GM23248 (cell line): ENCODE results near the gene CACNA1C. TPM values are rescaled to one million over a fixed set of nuclear protein-coding genes. Genes with fewer than 3 reads are reported as not detected.

Source experiments
- DNase-seq: peaks from one replicate; pipeline ENCODE4 v3.0.0-alpha.2; 2015
- H2AFZ ChIP-seq: fragments of 200-600 bp; sonication (generic); 2 replicates; pipeline ENCODE4 v1.6.1; 2016; ENCODE audit warnings: antibody characterized with exemption
- H3F3A ChIP-seq: fragments of 200-600 bp; sonication (generic); 2 replicates; pipeline ENCODE4 v1.6.1; 2016; ENCODE audit warnings: mild to moderate bottlenecking, antibody characterized with exemption, mixed run types; ENCODE audit not compliant: insufficient read depth
- H3K27ac ChIP-seq: fragments of 200-600 bp; sonication (generic); 2 replicates; pipeline ENCODE4 v1.5.1; 2016; ENCODE audit warnings: mild to moderate bottlenecking
- H3K27me3 ChIP-seq: fragments of 200-600 bp; sonication (generic); replicated peaks from 2 replicates; pipeline ENCODE4 v1.6.1; 2016; ENCODE audit warnings: mild to moderate bottlenecking; ENCODE audit not compliant: insufficient read depth
- H3K36me3 ChIP-seq: fragments of 200-600 bp; sonication (generic); 2 replicates; pipeline ENCODE4 v1.6.1; 2016; ENCODE audit warnings: low read depth, mild to moderate bottlenecking
- H3K4me1 ChIP-seq: fragments of 200-600 bp; sonication (generic); 2 replicates; pipeline ENCODE4 v1.6.1; 2016; ENCODE audit warnings: mild to moderate bottlenecking; ENCODE audit not compliant: insufficient read depth
- H3K4me2 ChIP-seq: fragments of 200-600 bp; sonication (generic); one replicate; pipeline ENCODE4 v1.6.1; 2016; ENCODE audit warnings: mild to moderate bottlenecking; ENCODE audit not compliant: unreplicated experiment
- H3K4me3 ChIP-seq: fragments of 200-600 bp; sonication (generic); 2 replicates; pipeline ENCODE4 v1.5.1; 2016; ENCODE audit warnings: mild to moderate bottlenecking
- H3K79me2 ChIP-seq: fragments of 200-600 bp; sonication (generic); 2 replicates; pipeline ENCODE4 v1.6.1; 2016; ENCODE audit warnings: mild to moderate bottlenecking; ENCODE audit not compliant: insufficient read depth
- H3K9ac ChIP-seq: fragments of 200-600 bp; sonication (generic); 2 replicates; pipeline ENCODE4 v1.6.1; 2016; ENCODE audit warnings: mild to moderate bottlenecking
- H3K9me2 ChIP-seq: fragments of 200-600 bp; sonication (generic); 2 replicates; pipeline ENCODE4 v1.6.1; 2016; ENCODE audit warnings: mixed run types, mild to moderate bottlenecking, moderate library complexity; ENCODE audit not compliant: insufficient read depth
- H3K9me3 ChIP-seq: fragments of 200-600 bp; sonication (generic); one replicate; pipeline ENCODE4 v1.6.1; 2017; ENCODE audit warnings: low read depth
- H4K20me1 ChIP-seq: fragments of 200-600 bp; sonication (generic); 2 replicates; pipeline ENCODE4 v1.6.0; 2016; ENCODE audit not compliant: insufficient read depth
- EZH2 ChIP-seq: fragments of 200-600 bp; sonication (generic); IDR thresholded peaks from 2 replicates; pipeline ENCODE4 v1.6.1; 2018; ENCODE audit warnings: antibody characterized with exemption, mild to moderate bottlenecking; ENCODE audit not compliant: insufficient read depth, poor library complexity, severe bottlenecking
- EZH2phosphoT487 ChIP-seq: fragments of 200-600 bp; sonication (generic); IDR thresholded peaks from 2 replicates; pipeline ENCODE4 v1.6.1; 2018; ENCODE audit warnings: antibody characterized with exemption, moderate library complexity, mild to moderate bottlenecking, low read depth; ENCODE audit not compliant: insufficient read depth
- WGBS, 2 experiments: methylation state at CpG; one replicate each; pipeline ENCODE4 v1.1.6; 2015 to 2017; ENCODE audit warnings: low lambda C conversion rate in 2 of 2, low coverage in 1 of 2; ENCODE audit errors: missing lambda C conversion rate in 2 of 2; 5-methylcytosine and 5-hydroxymethylcytosine counted together
- in situ Hi-C: fragments of 300-500 bp; cut with MboI; formaldehyde crosslinking; loops from 2 replicates; pipeline ENCODE4 v1.15.0; 2020
- polyA plus RNA-seq: library from polyadenylated mRNA; unstranded; fragments of >200 nt; fragmentation: Nextera tagmentation; extraction: Ambion mirVana; gene quantifications from 2 replicates; pipeline ENCODE4 v1.2.1, GENCODE V29; 2016
- total RNA-seq: library from RNA; depleted of rRNA; stranded (reverse); fragments of >200 nt; shearing (Covaris generic); gene quantifications from 2 replicates; pipeline ENCODE4 v1.2.3, GENCODE V29; 2014

Gene CACNA1C
- total and polyA plus RNA-seq, 2 experiments from 2014 or later: 4.9 to 11.5 TPM

- in situ Hi-C loops: no loop called here
- H3K4me1 ChIP-seq: peaks cover 22% of the 10 kb centered on the region
- peaks cover 27% of the 10 kb centered on the region; the same call in 1 of the 2 replicates for H3F3A ChIP-seq
- TF ChIP-seq EZH2: no peak
- TF ChIP-seq EZH2phosphoT487: no peak
- H4K20me1 ChIP-seq: no peaks in the 10 kb centered on the region
- no peaks in the 10 kb centered on the region for H3K9me3 ChIP-seq
- H3K4me2 ChIP-seq: peak overlapping the region; percentile 37
- H3K36me3 ChIP-seq: no peaks in the 10 kb centered on the region
- WGBS, 2 experiments: 29 to 35% methylated on average over 3 of the region's 3 CpGs
- H3K4me3 ChIP-seq: no peak overlapping the region
- H2AFZ ChIP-seq: no peak overlapping the region
- no peaks in the 10 kb centered on the region for H3K9me2 ChIP-seq
- H3K27ac ChIP-seq: peak overlapping the region; percentile 42
- peak; percentile 80 for DNase-seq
- no peaks in the 10 kb centered on the region for H3K27me3 ChIP-seq
- H3K9ac ChIP-seq: no peak overlapping the region
- peaks cover 61% of the 10 kb centered on the region for H3K79me2 ChIP-seq
Measured at GRCh38 chr12:2233034-2233433, 180.2 kb downstream of the CACNA1C start.

GRCh38 chr12:2234091-2234490 lies 181.3 kb downstream of the CACNA1C start:
- Histone ChIP-seq H3K79me2 (peaks cover 62% of the 10 kb centered on the region), H4K20me1 (no peaks in the 10 kb centered on the region), H3K9me2 (no peaks in the 10 kb centered on the region), H3F3A (peaks cover 27% of the 10 kb centered on the region; the same call in 1 of the 2 replicates), H3K36me3 (no peaks in the 10 kb centered on the region), H3K4me2 (no peak overlapping the region), H3K9ac (no peak overlapping the region), H3K4me3 (no peak overlapping the region), H3K9me3 (no peaks in the 10 kb centered on the region), H3K4me1 (peaks cover 22% of the 10 kb centered on the region), H3K27ac (no peak overlapping the region), H2AFZ (no peak overlapping the region), H3K27me3 (no peaks in the 10 kb centered on the region)
- no peak for DNase-seq
- TF ChIP-seq EZH2phosphoT487: no peak
- no peak for TF ChIP-seq EZH2
- in situ Hi-C loops: no loop called here
- WGBS, 2 experiments: 67 to 69% methylated on average over 6 of the region's 6 CpGs

- DNase-seq: no peak
- Histone ChIP-seq H3K27ac (no peak overlapping the region), H2AFZ (no peak overlapping the region), H3F3A (peaks cover 27% of the 10 kb centered on the region; the same call in 1 of the 2 replicates), H3K27me3 (no peaks in the 10 kb centered on the region), H3K36me3 (no peaks in the 10 kb centered on the region), H3K4me1 (peaks cover 22% of the 10 kb centered on the region), H3K79me2 (peaks cover 64% of the 10 kb centered on the region), H3K9me3 (no peaks in the 10 kb centered on the region), H3K9ac (no peak overlapping the region), H3K9me2 (no peaks in the 10 kb centered on the region), H4K20me1 (no peaks in the 10 kb centered on the region), H3K4me3 (no peak overlapping the region), H3K4me2 (no peak overlapping the region)
- TF ChIP-seq EZH2 (no peak), EZH2phosphoT487 (no peak)
- 94 to 95% methylated on average over 10 of the region's 10 CpGs for WGBS, 2 experiments
- in situ Hi-C loops: no loop called here
Measured at GRCh38 chr12:2234646-2235350, 182.0 kb downstream of the CACNA1C start.

GRCh38 chr12:2236506-2237294 lies 183.9 kb downstream of the CACNA1C start:
- 97 to 99% methylated on average over 5 of the region's 5 CpGs for WGBS, 2 experiments
- no peak for DNase-seq
- H3F3A ChIP-seq: peaks cover 21% of the 10 kb centered on the region; the same call in 1 of the 2 replicates
- no peaks in the 10 kb centered on the region for H3K36me3 ChIP-seq
- H3K27ac ChIP-seq: no peak overlapping the region
- H3K4me2 ChIP-seq: no peak overlapping the region
- no peaks in the 10 kb centered on the region for H3K9me3 ChIP-seq
- TF ChIP-seq EZH2phosphoT487 (no peak), EZH2 (no peak)
- no peak overlapping the region for H2AFZ ChIP-seq
- H4K20me1 ChIP-seq: no peaks in the 10 kb centered on the region
- in situ Hi-C loops: no loop called here
- H3K9me2 ChIP-seq: no peaks in the 10 kb centered on the region
- peaks cover 80% of the 10 kb centered on the region for H3K79me2 ChIP-seq
- H3K4me3 ChIP-seq: no peak overlapping the region
- no peak overlapping the region for H3K9ac ChIP-seq
- peaks cover 17% of the 10 kb centered on the region for H3K4me1 ChIP-seq
- H3K27me3 ChIP-seq: no peaks in the 10 kb centered on the region
